Fibroblast of the aortic adventitia (primary cell): ENCODE data around the gene ZNF423. TPM values are rescaled to one million over a fixed set of nuclear protein-coding genes. Genes with fewer than 3 reads are reported as not detected.

Source experiments
- DNase-seq: peaks from one replicate; pipeline ENCODE4 v3.0.0-alpha.2; 2010; ENCODE audit warnings: low read depth
- H3K4me3 ChIP-seq: 2 replicates; pipeline ENCODE4 v1.5.1; 2011; ENCODE audit warnings: low read depth, mild to moderate bottlenecking, control low read depth, low read length, moderate library complexity
- CTCF ChIP-seq: IDR thresholded peaks from 2 replicates; pipeline ENCODE4 v1.5.1; 2011; ENCODE audit warnings: mild to moderate bottlenecking, low read length, control low read depth, inconsistent platforms; ENCODE audit not compliant: insufficient read depth
- total RNA-seq: library from RNA; depleted of rRNA; stranded (reverse); fragments of >200 nt; gene quantifications from 2 replicates; pipeline ENCODE4 v1.2.3, GENCODE V29; 2012; ENCODE audit warnings: low replicate concordance

ZNF423 gene
- total RNA-seq, 1 donor, result 13.5 TPM

DNA sequence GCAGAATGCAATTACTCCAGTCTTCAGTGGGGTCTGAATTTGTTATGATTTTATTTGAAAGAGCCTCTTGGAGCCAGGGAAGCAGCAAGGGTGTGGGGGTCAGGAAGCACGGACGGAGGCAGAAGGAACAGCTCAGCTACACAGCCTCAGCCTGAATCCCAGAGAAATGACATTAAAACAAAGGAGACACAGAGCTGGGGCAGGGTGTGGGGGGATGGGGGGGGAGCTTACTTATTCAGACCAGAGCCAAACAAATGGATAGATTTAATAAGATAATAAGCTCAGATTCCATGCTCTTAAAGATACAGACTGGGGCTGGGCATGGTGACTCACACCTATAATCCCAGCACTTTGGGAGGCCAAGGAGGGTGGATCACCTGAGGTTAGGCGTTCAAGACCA lies 195.3 kb downstream of the ZNF423 start:
- TF ChIP-seq CTCF, result no peak
- no peak for DNase-seq
- no peak overlapping the region for H3K4me3 ChIP-seq

- DNase-seq, result no peak
- no peak for TF ChIP-seq CTCF
- H3K4me3 ChIP-seq, result no peak overlapping the region
Observed at GRCh38 chr16:49659356-49659755, 196.6 kb downstream of the ZNF423 start.

DNA sequence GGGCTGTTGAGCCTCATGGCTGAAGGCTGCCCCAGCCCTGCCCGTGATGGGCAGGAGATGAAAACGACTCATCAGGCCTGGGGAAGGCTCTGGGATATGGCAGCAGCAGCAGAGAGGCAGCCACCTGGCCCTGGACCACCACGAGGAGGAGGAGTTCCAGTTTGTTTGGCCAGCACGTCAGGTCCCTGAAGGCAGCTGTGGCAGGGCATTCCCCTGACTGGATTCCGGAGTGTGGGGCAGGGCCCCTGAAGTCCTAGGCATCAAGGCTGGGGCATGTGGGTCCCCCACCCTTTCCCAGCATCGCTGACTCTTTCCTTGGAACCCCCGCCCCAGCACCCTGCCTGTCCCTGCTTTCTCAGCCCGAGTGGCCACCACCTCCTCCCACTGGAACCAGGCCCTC lies 197.4 kb downstream of the ZNF423 start:
- DNase-seq, result no peak
- H3K4me3 ChIP-seq, result no peak overlapping the region
- TF ChIP-seq CTCF, result no peak

GRCh38 chr16:49657736-49658465 lies 198.0 kb downstream of the ZNF423 start:
- no peak overlapping the region for H3K4me3 ChIP-seq
- TF ChIP-seq CTCF, result no peak
- DNase-seq, result no peak

- H3K4me3 ChIP-seq, result no peak overlapping the region
- TF ChIP-seq CTCF, result no peak
Observed at GRCh38 chr16:49654425-49654824, 201.5 kb downstream of the ZNF423 start.

GRCh38 chr16:49653577-49653976 lies 202.3 kb downstream of the ZNF423 start:
- TF ChIP-seq CTCF, result no peak
- H3K4me3 ChIP-seq, result no peak overlapping the region
- no peak for DNase-seq

More at GRCh38 chr16:49654425-49654824, 201.5 kb downstream of the ZNF423 start:
- DNase-seq, result no peak

GRCh38 chr16:49653173-49653570 lies 202.7 kb downstream of the ZNF423 start:
- peak overlapping the region; percentile 45 for H3K4me3 ChIP-seq
- no peak for TF ChIP-seq CTCF

More at GRCh38 chr16:49653173-49653570, 202.7 kb downstream of the ZNF423 start:
- DNase-seq, result no peak
